ENCODE measurements around the gene KRTAP10-11.

DNA sequence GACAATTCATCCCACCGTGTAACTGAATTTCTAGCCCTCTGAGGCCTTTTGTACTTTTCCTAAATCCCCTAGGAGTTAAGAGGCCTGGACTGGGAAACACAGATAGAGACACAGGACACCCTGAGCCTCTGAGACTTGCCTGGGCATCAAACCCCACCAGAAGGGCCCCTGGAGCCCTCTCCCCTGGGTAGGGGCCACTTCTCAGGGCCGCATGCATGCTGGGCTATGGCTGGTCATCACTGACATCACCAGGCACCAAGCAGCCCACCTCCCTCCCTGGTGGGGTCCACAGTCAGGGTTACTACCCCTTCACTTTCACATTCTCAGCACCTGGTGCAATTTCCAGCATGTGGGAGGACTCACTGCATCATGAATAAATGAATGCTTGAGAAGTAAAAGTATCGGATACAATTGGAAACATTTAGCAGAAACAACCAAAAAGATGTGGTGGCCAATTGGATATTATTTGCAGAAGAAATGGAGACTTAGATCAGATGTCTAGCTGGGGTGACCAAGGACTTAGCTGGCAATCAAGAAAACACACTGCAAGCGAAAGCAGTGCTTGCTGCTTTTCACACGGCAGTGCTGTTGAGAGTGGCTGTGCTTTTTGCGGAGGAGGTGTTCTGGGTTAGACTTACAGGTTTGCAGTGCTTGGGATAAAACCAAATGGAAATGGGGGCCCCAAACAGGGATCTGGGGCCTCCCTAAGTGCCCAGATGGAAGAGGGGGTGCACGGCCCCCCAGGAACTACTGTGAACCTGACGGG is 46.8 kb upstream of the KRTAP10-11 start:
- TF ChIP-seq ZFP3 (CRISPR knock-in tag; IDR thresholded peaks at IDR 0.05): no peak
- TF ChIP-seq ZC3H10 (CRISPR knock-in tag; IDR thresholded peaks at IDR 0.05): no peak
- no peak for TF ChIP-seq PPARA (CRISPR knock-in tag; IDR thresholded peaks at IDR 0.05; ENCODE audit: borderline replicate concordance)
- TF ChIP-seq, protein P1, sequence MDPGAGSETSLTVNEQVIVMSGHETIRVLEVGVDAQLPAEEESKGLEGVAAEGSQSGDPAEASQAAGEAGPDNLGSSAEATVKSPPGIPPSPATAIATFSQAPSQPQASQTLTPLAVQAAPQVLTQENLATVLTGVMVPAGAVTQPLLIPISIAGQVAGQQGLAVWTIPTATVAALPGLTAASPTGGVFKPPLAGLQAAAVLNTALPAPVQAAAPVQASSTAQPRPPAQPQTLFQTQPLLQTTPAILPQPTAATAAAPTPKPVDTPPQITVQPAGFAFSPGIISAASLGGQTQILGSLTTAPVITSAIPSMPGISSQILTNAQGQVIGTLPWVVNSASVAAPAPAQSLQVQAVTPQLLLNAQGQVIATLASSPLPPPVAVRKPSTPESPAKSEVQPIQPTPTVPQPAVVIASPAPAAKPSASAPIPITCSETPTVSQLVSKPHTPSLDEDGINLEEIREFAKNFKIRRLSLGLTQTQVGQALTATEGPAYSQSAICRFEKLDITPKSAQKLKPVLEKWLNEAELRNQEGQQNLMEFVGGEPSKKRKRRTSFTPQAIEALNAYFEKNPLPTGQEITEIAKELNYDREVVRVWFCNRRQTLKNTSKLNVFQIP (CRISPR knock-in tag; IDR thresholded peaks at IDR 0.05; ENCODE audit: borderline replicate concordance, low read depth): no peak
- no peak for TF ChIP-seq ISL1 (CRISPR knock-in tag; IDR thresholded peaks at IDR 0.05)
- no peak for TF ChIP-seq ZNF565 (CRISPR knock-in tag; conservative IDR thresholded peaks at IDR 0.05; ENCODE audit: low read depth)
- TF ChIP-seq, protein P2, sequence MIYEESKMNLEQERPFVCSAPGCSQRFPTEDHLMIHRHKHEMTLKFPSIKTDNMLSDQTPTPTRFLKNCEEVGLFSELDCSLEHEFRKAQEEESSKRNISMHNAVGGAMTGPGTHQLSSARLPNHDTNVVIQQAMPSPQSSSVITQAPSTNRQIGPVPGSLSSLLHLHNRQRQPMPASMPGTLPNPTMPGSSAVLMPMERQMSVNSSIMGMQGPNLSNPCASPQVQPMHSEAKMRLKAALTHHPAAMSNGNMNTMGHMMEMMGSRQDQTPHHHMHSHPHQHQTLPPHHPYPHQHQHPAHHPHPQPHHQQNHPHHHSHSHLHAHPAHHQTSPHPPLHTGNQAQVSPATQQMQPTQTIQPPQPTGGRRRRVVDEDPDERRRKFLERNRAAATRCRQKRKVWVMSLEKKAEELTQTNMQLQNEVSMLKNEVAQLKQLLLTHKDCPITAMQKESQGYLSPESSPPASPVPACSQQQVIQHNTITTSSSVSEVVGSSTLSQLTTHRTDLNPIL (CRISPR knock-in tag; IDR thresholded peaks at IDR 0.05; ENCODE audit: low read depth): no peak
- TF ChIP-seq ZNF70 (CRISPR knock-in tag; IDR thresholded peaks at IDR 0.05): no peak
- no peak for TF ChIP-seq RARB (CRISPR knock-in tag; IDR thresholded peaks at IDR 0.05)
- no peak for TF ChIP-seq OSR1 (CRISPR knock-in tag; IDR thresholded peaks at IDR 0.05)
- no peak for TF ChIP-seq BACH2 (CRISPR knock-in tag; IDR thresholded peaks at IDR 0.05; ENCODE audit: borderline replicate concordance)
- no peak for TF ChIP-seq ARNTL (CRISPR knock-in tag; IDR thresholded peaks at IDR 0.05; ENCODE audit: borderline replicate concordance, low read depth)
- TF ChIP-seq, protein P3, sequence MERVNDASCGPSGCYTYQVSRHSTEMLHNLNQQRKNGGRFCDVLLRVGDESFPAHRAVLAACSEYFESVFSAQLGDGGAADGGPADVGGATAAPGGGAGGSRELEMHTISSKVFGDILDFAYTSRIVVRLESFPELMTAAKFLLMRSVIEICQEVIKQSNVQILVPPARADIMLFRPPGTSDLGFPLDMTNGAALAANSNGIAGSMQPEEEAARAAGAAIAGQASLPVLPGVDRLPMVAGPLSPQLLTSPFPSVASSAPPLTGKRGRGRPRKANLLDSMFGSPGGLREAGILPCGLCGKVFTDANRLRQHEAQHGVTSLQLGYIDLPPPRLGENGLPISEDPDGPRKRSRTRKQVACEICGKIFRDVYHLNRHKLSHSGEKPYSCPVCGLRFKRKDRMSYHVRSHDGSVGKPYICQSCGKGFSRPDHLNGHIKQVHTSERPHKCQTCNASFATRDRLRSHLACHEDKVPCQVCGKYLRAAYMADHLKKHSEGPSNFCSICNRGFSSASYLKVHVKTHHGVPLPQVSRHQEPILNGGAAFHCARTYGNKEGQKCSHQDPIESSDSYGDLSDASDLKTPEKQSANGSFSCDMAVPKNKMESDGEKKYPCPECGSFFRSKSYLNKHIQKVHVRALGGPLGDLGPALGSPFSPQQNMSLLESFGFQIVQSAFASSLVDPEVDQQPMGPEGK (CRISPR knock-in tag; IDR thresholded peaks at IDR 0.05; ENCODE audit: borderline replicate concordance): no peak
- no peak for TF ChIP-seq SNAI2 (CRISPR knock-in tag; IDR thresholded peaks at IDR 0.05)

All from SK-N-SH treated with all-trans-retinoic acid at 6 μM for 48 hours (cell line).